ENCODE results near the gene MIF. TPM values are rescaled to one million over a fixed set of nuclear protein-coding genes. Genes with fewer than 3 reads are reported as not detected.
"Not testable (repeated sequence)": the region's sequence is repeated elsewhere in the genome, so short reads cannot be mapped to it uniquely, and the experiment has no call there.

Gene MIF
- total RNA-seq, 4 donors from 2014 or later = 410 to 807 (median 448) TPM

DNA sequence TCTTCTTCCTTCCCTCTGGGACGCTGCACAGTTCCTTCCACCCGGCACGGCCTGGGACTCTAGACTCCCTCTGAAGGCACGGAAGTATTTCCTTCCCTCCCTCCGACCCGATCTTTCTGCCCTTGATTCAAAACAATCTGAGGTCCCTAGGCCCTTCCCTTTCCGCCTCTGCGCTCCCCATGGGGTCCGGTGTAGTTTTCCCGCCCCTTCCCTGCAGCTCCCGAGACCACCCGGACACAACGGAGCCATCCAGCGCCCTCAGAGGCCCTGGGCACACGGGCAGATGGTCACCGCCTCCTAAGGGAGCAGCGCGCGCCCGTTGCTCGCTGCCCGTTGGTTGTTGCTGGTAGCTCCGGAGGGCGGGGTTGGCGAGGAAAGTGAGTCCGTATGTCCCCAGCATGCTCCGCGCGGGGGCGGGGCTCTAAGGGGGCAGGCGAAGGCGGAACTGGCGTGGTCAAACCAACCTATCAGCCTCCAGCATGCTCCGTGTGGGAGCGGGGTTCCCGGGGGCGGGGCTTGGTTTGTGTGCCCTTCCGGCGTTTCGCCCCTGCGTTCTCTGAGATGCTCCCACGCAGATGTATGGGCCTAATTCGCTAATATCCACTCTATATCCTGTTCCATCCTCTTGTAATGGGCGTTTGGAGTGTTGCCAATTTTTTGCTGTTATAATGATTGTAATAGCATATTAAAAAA lies 19.6 kb downstream of the MIF start:
- DNase-seq = peak; percentile 99
- H3K4me1 ChIP-seq = peaks cover 5 to 20% (median 8%) of the 10 kb centered on the region in 3 donors
- no peaks in the 10 kb centered on the region for H3K36me3 ChIP-seq
- TF ChIP-seq CTCF (IDR thresholded peaks at IDR 0.05) (peak in 1 of 6 experiments; percentile 27), POLR2A (IDR thresholded peaks at IDR 0.05) (peak in 3 of 4 donors; percentile 10 to 86 (median 77))
- WGBS, 2 donors = 0 to 8% methylated on average over 17 to 31 of the region's 44 CpGs
- no peaks in the 10 kb centered on the region for H3K27me3 ChIP-seq
- H3K9me3 ChIP-seq = no peaks in the 10 kb centered on the region
- H3K27ac ChIP-seq = peak overlapping the region; percentile 74 to 95 (median 90)
- H3K4me3 ChIP-seq = peak overlapping the region; percentile 28 to 80 (median 61)
- intact Hi-C loops (cut with DNase I) = no loop called here

- Histone ChIP-seq H3K27ac (no peak overlapping the region), H3K27me3 (no peaks in the 10 kb centered on the region), H3K36me3 (no peaks in the 10 kb centered on the region), H3K4me3 (no peak overlapping the region), H3K4me1 (peaks cover 5 to 18% (median 8%) of the 10 kb centered on the region in 3 donors), H3K9me3 (no peaks in the 10 kb centered on the region)
- no peak for DNase-seq
- intact Hi-C loops (cut with DNase I) = no loop called here
- TF ChIP-seq CTCF (IDR thresholded peaks at IDR 0.05) (no peak), POLR2A (IDR thresholded peaks at IDR 0.05) (no peak)
- 84 to 90% methylated on average over 3 of the region's 3 CpGs for WGBS, 2 donors
Observed at GRCh38 chr22:23915290-23915689, 21.1 kb downstream of the MIF start.

DNA sequence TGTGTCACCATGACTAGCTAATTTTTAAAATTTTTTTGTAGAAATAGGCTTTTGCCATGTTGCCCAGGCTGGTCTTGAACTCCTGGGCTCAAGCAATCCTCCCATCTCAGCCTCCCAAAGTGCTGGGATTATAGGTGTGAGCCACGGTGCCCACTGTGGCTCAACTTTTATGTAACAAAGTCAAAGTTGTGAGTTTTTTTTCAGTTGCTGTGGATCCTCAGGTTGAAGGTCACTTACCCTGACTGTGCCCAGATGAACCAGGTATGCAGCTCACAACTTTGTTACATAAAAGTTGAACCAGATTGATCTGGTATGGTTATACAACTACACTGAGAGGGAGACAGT lies 26.1 kb downstream of the MIF start:
- H3K4me1 ChIP-seq; DNase-seq; intact Hi-C loops (cut with DNase I); H3K27me3 ChIP-seq; H3K4me3 ChIP-seq: not testable (repeated sequence)
- H3K27ac ChIP-seq = peak overlapping the region; percentile 23 to 72 (median 48)
- H3K9me3 ChIP-seq = peaks cover 0 to 14% (median 8%) of the 10 kb centered on the region in 3 donors
- 86 to 100% methylated on average over 1 of the region's 1 CpG for WGBS, 2 donors
- H3K36me3 ChIP-seq = peaks cover 0 to 36% (median 8%) of the 10 kb centered on the region in 3 donors

- H3K4me3 ChIP-seq; H3K27me3 ChIP-seq; DNase-seq; H3K4me1 ChIP-seq; H3K27ac ChIP-seq; intact Hi-C loops (cut with DNase I): not testable (repeated sequence)
- H3K9me3 ChIP-seq = peaks cover 0 to 23% (median 13%) of the 10 kb centered on the region in 3 donors
- H3K36me3 ChIP-seq = peaks cover 0 to 46% (median 16%) of the 10 kb centered on the region in 3 donors
- WGBS, 2 donors = 89% methylated on average over 13 of the region's 13 CpGs
Observed at GRCh38 chr22:23921586-23922201, 27.5 kb downstream of the MIF start.

DNA sequence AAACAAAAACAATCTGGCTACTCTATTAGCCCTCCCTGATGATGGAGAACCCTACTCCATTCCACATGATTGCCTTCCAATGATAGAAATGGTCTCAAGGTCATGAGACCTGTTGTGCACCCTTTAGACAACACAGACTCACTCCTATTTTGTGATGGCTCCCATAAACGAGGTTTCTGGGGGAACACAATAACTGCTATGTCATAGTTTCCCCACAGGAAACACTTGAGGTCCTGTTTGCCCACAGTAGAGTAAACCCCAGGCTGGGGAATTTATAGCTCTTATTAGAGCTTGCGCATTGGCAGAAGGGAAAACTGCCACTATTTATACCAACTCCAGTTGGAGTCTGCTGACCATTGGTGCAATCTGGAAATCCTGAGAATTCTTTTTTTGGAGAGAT lies 28.7 kb downstream of the MIF start:
- TF ChIP-seq POLR2A (IDR thresholded peaks at IDR 0.05) (no peak), CTCF (IDR thresholded peaks at IDR 0.05) (no peak)
- peaks cover 0 to 23% (median 13%) of the 10 kb centered on the region in 3 donors for H3K9me3 ChIP-seq
- peaks cover 0 to 9% (median 0%) of the 10 kb centered on the region in 3 donors for H3K4me1 ChIP-seq
- no peak overlapping the region for H3K4me3 ChIP-seq
- no peaks in the 10 kb centered on the region for H3K27me3 ChIP-seq
- no peak overlapping the region for H3K27ac ChIP-seq
- H3K36me3 ChIP-seq = peaks cover 0 to 46% (median 16%) of the 10 kb centered on the region in 3 donors
- intact Hi-C loops (cut with DNase I) = no loop called here
- WGBS, 2 donors = 58 to 63% methylated on average over 2 of the region's 2 CpGs
- no peak for DNase-seq

DNA sequence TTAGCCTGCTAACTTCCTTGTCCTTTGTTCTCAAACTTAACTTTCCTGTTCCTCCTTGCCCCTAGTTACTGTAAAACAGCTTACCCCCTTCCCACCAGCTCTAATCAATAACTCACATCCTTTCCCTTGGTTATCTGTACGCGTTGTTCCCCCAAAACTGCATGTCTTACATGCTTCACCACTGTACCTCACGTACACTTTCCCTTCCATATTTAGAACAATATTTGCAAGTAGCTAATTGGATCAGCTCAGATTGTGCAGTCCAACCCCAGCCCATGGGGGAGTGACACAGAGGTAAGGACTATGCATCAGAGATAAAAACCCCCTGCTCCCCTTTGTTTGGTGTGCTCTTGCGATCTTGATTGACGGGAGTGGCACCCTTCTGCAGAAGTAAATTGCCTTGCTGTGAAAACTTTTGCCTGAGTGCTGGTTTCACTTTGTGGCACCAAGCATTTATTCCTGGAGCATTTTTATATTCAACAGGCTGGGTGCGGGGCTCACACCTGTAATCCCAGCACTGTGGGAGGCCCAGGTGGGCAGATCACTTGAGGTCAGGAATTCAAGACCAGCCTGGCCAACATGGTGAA lies 30.9 kb downstream of the MIF start:
- no peak overlapping the region for H3K4me3 ChIP-seq
- intact Hi-C loops (cut with DNase I) = loop anchor here (5.0 kb wide), 1 partner anchor 47 kb away; the partner anchor contains the start of gene DDT
- 90 to 99% methylated on average over 4 to 5 of the region's 6 CpGs for WGBS, 2 donors
- no peak for DNase-seq
- H3K27me3 ChIP-seq = no peaks in the 10 kb centered on the region
- H3K27ac ChIP-seq = peak overlapping the region in 1 of 4 donors; percentile 48
- H3K4me1 ChIP-seq = peaks cover 0 to 23% (median 0%) of the 10 kb centered on the region in 3 donors
- peaks cover 0 to 46% (median 16%) of the 10 kb centered on the region in 3 donors for H3K36me3 ChIP-seq
- peaks cover 0 to 23% (median 13%) of the 10 kb centered on the region in 3 donors for H3K9me3 ChIP-seq
- no peak for TF ChIP-seq CTCF (IDR thresholded peaks at IDR 0.05)
- no peak for TF ChIP-seq POLR2A (IDR thresholded peaks at IDR 0.05)
